ENCODE data around the gene TGFBR3. TPM values are rescaled to one million over a fixed set of nuclear protein-coding genes. Genes with fewer than 3 reads are reported as not detected.

Gene TGFBR3
- total RNA-seq, 1 experiment from 2014 or later, result 4.2 TPM

DNA sequence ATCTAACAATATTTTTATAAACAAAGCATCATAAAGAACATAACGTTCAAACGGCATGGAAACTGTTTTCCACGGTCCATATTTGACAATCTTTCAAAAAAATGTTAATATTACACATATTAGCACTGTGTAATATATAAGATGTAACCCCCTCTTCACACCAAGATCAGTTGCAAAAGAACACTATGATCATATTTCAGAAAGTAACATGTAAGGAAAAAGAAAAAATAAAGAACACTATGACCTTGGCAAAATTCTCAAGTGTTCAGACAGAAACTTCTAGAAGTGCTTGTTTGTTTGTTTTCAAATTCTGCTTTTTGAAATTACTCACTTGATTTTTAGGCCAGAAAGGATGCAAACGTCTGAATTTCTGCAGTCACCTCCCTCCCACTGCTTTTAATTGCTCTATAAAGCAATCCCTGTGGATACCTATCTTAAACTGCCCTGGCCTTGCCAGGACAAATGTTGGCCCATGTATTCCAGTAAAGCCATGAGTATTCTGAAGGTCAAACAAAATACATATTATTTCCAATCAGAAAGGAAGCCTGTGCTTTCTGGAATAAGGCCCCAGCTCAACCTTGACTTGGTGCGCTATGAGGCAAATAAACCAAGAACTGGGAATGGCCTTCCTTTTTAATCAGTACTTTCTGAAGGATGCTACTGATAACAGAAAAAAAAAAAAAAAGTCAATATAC, 68.6 kb downstream of the TGFBR3 start:
- no peak for ATAC-seq
- no peaks in the 10 kb centered on the region for H3K9me3 Mint-ChIP-seq
- no peak for DNase-seq (ENCODE audit: low spot score)

DNA sequence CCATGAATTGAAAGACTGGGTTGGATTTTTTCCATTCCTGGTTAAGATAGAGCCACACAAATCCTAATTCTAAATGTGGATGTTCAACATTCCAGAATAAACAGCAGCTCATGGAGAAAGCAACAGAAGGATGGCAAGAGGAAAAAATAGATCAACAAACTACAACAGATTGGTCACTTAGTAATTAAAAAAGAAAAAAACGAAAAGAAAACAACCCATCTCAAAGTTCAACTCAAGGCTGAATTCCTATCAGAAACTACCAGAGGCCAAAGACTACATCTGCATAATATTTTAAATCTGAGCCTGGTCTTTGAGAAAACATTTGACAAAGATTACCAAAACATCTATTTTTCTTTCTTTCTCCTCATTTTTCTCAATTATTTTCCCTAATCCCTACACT, 69.9 kb downstream of the TGFBR3 start:
- ATAC-seq, result no peak
- POLR2A ChIA-PET, result no interaction called here
- no peak for DNase-seq (ENCODE audit: low spot score)
- no peak for TF ChIP-seq ZNF416 (CRISPR knock-in tag; IDR thresholded peaks at IDR 0.05)
- no peak overlapping the region for H3K27ac Mint-ChIP-seq
- no peaks in the 10 kb centered on the region for H3K27me3 Mint-ChIP-seq (ENCODE audit: low read depth)
- no peaks in the 10 kb centered on the region for H3K9me3 Mint-ChIP-seq
- CTCF ChIA-PET, result no interaction called here
- no peak overlapping the region for H3K4me3 Mint-ChIP-seq
- H3K36me3 Mint-ChIP-seq, result no peaks in the 10 kb centered on the region
- peaks cover 27% of the 10 kb centered on the region for H3K4me1 Mint-ChIP-seq

More for the DNA sequence above, 68.6 kb downstream of the TGFBR3 start:
- H3K27ac Mint-ChIP-seq, result no peak overlapping the region
- peaks cover 20% of the 10 kb centered on the region for H3K4me1 Mint-ChIP-seq
- ChIA-PET POLR2A (interaction anchor here (0.7 kb wide), 1 partner anchor 342 kb away, joined by 4 read pairs; no protein-coding TSS in a partner anchor), CTCF (interaction anchor here (0.8 kb wide), 1 partner anchor 8 kb away, joined by 3 read pairs; no protein-coding TSS in a partner anchor)
- no peaks in the 10 kb centered on the region for H3K27me3 Mint-ChIP-seq (ENCODE audit: low read depth)
- H3K4me3 Mint-ChIP-seq, result no peak overlapping the region
- TF ChIP-seq ZNF396 (CRISPR knock-in tag; IDR thresholded peaks at IDR 0.05; ENCODE audit: borderline replicate concordance) (no peak), SMAD3 (CRISPR knock-in tag; IDR thresholded peaks at IDR 0.05; ENCODE audit: borderline replicate concordance) (no peak), FOXP1 (CRISPR knock-in tag; IDR thresholded peaks at IDR 0.05; ENCODE audit: borderline replicate concordance) (no peak), CREM (CRISPR knock-in tag; IDR thresholded peaks at IDR 0.05) (no peak), CREB1 (CRISPR knock-in tag; IDR thresholded peaks at IDR 0.05) (no peak), ZNF263 (CRISPR knock-in tag; IDR thresholded peaks at IDR 0.05; ENCODE audit: low read depth) (no peak), TCF7 (CRISPR knock-in tag; IDR thresholded peaks at IDR 0.05; ENCODE audit: low read depth) (no peak)
- TF ChIP-seq, protein P1, sequence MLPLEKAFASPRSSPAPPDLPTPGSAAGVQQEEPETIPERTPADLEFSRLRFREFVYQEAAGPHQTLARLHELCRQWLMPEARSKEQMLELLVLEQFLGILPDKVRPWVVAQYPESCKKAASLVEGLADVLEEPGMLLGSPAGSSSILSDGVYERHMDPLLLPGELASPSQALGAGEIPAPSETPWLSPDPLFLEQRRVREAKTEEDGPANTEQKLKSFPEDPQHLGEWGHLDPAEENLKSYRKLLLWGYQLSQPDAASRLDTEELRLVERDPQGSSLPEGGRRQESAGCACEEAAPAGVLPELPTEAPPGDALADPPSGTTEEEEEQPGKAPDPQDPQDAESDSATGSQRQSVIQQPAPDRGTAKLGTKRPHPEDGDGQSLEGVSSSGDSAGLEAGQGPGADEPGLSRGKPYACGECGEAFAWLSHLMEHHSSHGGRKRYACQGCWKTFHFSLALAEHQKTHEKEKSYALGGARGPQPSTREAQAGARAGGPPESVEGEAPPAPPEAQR (CRISPR knock-in tag; IDR thresholded peaks at IDR 0.05), result no peak
- TF ChIP-seq, protein P2, sequence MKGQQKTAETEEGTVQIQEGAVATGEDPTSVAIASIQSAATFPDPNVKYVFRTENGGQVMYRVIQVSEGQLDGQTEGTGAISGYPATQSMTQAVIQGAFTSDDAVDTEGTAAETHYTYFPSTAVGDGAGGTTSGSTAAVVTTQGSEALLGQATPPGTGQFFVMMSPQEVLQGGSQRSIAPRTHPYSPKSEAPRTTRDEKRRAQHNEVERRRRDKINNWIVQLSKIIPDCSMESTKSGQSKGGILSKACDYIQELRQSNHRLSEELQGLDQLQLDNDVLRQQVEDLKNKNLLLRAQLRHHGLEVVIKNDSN (CRISPR knock-in tag; IDR thresholded peaks at IDR 0.05), result no peak
- TF ChIP-seq, protein P3, sequence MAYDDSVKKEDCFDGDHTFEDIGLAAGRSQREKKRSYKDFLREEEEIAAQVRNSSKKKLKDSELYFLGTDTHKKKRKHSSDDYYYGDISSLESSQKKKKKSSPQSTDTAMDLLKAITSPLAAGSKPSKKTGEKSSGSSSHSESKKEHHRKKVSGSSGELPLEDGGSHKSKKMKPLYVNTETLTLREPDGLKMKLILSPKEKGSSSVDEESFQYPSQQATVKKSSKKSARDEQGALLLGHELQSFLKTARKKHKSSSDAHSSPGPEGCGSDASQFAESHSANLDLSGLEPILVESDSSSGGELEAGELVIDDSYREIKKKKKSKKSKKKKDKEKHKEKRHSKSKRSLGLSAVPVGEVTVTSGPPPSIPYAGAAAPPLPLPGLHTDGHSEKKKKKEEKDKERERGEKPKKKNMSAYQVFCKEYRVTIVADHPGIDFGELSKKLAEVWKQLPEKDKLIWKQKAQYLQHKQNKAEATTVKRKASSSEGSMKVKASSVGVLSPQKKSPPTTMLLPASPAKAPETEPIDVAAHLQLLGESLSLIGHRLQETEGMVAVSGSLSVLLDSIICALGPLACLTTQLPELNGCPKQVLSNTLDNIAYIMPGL (CRISPR knock-in tag; IDR thresholded peaks at IDR 0.05), result no peak
- H3K36me3 Mint-ChIP-seq, result no peaks in the 10 kb centered on the region

DNA sequence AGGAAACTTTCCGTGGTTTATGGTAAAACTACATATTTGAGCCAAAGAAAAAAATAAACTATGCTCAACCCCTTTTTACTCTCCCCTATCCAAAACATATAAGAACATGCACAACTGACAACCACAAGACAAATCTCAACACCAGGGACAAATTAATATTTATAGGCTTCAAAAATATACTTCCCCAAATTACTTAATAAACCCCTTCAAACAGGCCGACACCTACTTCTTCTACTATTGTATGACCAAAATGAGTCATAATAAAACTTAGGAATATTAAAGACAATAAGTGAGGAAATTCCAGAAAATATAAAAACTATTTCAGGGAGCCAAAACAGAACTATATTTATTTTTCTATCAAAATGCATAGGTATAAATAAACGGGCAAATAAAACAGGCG, 71.5 kb downstream of the TGFBR3 start:
- Mint-ChIP-seq H3K27me3 (ENCODE audit: low read depth) (no peaks in the 10 kb centered on the region), H3K4me3 (no peak overlapping the region), H3K36me3 (no peaks in the 10 kb centered on the region), H3K9me3 (no peaks in the 10 kb centered on the region), H3K27ac (no peak overlapping the region), H3K4me1 (peaks cover 27% of the 10 kb centered on the region)
- DNase-seq (ENCODE audit: low spot score), result no peak
- no peak for ATAC-seq
- POLR2A ChIA-PET, result no interaction called here
- TF ChIP-seq, protein P4, sequence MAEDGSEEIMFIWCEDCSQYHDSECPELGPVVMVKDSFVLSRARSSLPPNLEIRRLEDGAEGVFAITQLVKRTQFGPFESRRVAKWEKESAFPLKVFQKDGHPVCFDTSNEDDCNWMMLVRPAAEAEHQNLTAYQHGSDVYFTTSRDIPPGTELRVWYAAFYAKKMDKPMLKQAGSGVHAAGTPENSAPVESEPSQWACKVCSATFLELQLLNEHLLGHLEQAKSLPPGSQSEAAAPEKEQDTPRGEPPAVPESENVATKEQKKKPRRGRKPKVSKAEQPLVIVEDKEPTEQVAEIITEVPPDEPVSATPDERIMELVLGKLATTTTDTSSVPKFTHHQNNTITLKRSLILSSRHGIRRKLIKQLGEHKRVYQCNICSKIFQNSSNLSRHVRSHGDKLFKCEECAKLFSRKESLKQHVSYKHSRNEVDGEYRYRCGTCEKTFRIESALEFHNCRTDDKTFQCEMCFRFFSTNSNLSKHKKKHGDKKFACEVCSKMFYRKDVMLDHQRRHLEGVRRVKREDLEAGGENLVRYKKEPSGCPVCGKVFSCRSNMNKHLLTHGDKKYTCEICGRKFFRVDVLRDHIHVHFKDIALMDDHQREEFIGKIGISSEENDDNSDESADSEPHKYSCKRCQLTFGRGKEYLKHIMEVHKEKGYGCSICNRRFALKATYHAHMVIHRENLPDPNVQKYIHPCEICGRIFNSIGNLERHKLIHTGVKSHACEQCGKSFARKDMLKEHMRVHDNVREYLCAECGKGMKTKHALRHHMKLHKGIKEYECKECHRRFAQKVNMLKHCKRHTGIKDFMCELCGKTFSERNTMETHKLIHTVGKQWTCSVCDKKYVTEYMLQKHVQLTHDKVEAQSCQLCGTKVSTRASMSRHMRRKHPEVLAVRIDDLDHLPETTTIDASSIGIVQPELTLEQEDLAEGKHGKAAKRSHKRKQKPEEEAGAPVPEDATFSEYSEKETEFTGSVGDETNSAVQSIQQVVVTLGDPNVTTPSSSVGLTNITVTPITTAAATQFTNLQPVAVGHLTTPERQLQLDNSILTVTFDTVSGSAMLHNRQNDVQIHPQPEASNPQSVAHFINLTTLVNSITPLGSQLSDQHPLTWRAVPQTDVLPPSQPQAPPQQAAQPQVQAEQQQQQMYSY (CRISPR knock-in tag; IDR thresholded peaks at IDR 0.05), result no peak
- TF ChIP-seq, protein P5, sequence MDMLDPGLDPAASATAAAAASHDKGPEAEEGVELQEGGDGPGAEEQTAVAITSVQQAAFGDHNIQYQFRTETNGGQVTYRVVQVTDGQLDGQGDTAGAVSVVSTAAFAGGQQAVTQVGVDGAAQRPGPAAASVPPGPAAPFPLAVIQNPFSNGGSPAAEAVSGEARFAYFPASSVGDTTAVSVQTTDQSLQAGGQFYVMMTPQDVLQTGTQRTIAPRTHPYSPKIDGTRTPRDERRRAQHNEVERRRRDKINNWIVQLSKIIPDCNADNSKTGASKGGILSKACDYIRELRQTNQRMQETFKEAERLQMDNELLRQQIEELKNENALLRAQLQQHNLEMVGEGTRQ (CRISPR knock-in tag; IDR thresholded peaks at IDR 0.05), result no peak
- CTCF ChIA-PET, result no interaction called here
